Stimulated activated CD4-positive, alpha-beta T cell treated with anti-CD3 and anti-CD28 coated beads, Interleukin-2, amount 100 ng/mL, for 48 hours (primary cell): ENCODE results near the gene TYMP.

Experiments used
- DNase-seq, 2 donors: peaks; one replicate each; pipeline ENCODE4 v3.0.0-alpha.2; 2020

TYMP gene

GRCh38 chr22:50482107-50483074 lies 47.4 kb downstream of the TYMP start:
- DNase-seq, result no peak

- DNase-seq, result peak; percentile 57 to 59
Observed at GRCh38 chr22:50481440-50482106, 48.2 kb downstream of the TYMP start, which contains the start of gene ADM2. Gene ADM2, plus strand, starts transcription at chr22:50481543. Its CDS starts 305 bp downstream, at chr22:50481848.

- DNase-seq, result no peak
Observed at GRCh38 chr22:50481045-50481439, 48.8 kb downstream of the TYMP start.

- DNase-seq, result no peak
Observed at GRCh38 chr22:50479721-50480120, 50.1 kb downstream of the TYMP start.

- no peak for DNase-seq
Observed at GRCh38 chr22:50477923-50478322, 51.9 kb downstream of the TYMP start.

- DNase-seq, result no peak
Observed at GRCh38 chr22:50476868-50477267, 52.9 kb downstream of the TYMP start.
